NCI-H2081 treated with DMSO at 0.1 percent for 48 hours (cell line): ENCODE measurements around the gene MACROD1.

Experiments used
- DNase-seq: peaks from one replicate; lab custom pipeline; 2025; lab: John Stamatoyannopoulos, UW

MACROD1 gene

GRCh38 chr11:64092111-64092760 is 73.7 kb downstream of the MACROD1 start:
- DNase-seq, result no peak

- DNase-seq, result no peak
Measured at GRCh38 chr11:64090806-64091516, 75.0 kb downstream of the MACROD1 start.

- DNase-seq, result no peak
Measured at GRCh38 chr11:64089915-64090805, 75.8 kb downstream of the MACROD1 start.

DNA sequence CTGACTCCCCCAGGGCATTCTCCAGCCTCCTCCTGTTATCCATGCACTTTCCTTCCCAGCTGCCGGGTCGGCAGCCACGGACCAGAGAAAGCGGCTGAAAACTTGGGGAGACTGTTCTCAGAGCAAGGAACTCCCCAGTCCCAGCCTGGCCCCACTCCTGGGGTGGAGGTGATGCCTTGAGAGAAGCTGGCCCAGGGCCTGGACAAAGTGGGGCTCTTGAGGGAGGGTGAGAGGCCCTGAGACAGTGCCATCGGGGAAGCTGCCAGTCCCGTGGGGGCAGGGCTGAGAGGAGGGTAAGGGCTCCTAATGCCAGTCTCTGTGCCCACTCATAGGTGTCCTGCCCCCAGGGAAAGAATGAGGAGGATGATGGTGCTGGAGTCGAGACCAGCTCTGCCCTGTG is 76.4 kb downstream of the MACROD1 start:
- no peak for DNase-seq

- DNase-seq, result no peak
Measured at GRCh38 chr11:64089027-64089360, 76.9 kb downstream of the MACROD1 start.

GRCh38 chr11:64088162-64089026 is 77.5 kb downstream of the MACROD1 start:
- no peak for DNase-seq

DNA sequence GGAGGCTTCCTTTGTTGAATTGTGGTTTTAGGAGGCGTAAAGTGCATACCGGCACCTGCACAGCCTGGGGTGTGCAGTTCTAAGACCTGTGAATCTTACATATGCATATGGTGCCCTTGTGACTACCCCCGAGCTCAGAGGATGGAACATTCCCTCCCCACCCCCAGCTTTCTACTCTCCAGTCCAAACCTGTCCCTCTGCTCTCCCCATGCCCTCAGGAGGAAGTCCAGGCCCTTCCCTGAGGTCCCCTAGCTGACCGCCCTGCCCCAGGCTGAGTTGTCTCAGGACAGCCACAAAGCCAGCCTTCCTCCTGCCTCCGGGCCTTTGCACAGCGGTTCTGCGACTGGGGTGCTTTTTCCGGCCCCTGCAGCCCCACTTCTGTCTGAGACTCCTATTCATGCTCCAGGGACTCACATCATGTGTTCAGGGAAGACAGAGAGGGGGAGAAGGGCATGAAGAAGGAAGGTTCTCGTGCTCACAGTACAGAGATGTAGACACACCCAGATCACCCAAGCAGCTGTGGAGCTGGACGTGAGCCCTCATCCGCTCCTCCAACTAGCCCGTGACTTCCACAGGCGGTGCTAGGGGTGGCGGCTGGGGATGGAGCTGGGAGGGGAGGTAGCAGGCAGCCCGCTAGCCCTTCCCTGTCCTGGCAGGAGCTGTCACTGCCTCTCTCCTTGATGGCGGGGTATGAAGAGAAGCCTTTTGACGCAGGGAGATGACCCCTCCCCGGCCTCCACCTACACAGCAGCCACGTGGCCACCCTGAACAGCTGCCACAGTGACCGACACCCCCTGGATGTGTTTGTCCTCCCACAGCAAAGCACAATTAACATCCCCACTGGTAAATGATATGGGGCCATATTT is 79.4 kb downstream of the MACROD1 start:
- DNase-seq, result peak; percentile 53

DNA sequence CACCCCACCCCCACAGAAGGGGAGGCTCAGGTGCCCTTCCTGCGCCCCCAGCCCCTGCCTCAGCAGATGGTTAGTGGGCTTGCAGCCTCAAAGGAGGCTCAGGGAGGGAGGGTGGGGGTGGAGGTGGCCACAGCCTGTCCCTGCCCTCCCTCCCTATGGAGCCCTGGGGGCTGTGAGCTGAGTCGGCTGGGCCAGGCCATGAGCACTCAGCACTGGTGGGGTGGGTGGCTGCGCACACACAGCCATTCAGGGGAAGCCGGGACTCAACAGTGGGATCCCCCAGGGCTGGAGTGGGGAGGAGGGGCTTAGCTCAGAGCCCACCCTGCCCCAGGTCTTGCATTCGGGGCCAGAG is 80.0 kb downstream of the MACROD1 start:
- no peak for DNase-seq

- no peak for DNase-seq
Measured at GRCh38 chr11:64084951-64085710, 80.8 kb downstream of the MACROD1 start.

GRCh38 chr11:64084146-64084950 is 81.6 kb downstream of the MACROD1 start:
- no peak for DNase-seq

GRCh38 chr11:64083398-64084080 is 82.4 kb downstream of the MACROD1 start:
- DNase-seq, result no peak

- peak; percentile 93 for DNase-seq
Measured at GRCh38 chr11:64081745-64082442, 84.0 kb downstream of the MACROD1 start.

DNA sequence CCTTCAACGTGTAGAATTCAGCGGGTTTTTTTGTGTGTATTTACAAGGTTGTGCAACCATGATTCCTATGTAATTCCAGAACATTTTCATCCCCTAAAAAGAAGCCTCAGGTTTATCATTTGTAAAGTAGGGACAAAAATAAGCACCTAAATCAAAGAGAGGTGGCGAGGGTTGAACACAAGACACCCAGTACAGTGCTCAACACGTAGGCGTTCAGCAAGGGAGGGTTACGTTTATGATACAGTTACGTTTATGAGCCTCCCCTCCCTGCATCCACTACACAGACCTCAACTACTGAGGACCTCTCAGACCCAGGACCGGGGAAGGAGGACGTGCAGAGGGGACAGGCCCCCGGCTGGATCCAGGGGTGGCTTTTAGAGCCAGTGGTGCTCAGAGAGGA is 85.5 kb downstream of the MACROD1 start:
- DNase-seq, result no peak

DNA sequence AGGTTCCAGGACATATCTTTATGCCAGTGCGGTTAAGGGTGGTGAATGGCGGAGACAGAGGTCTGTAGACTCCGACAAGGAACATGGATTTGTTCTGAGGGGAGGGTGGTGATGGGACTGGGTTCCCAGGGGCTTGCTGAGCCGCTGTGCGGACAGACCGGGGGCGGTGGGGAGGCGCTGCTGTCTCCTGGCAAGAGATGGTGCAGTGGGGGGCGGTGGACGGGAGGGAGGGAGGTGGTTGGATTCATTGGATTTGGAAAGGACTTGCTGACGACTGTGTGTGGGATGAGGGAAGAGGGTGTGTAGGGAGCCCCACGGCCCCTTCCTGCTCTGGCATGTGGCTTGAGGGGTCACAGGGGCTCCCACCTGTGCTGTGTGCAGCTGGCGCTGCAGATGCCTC is 87.0 kb downstream of the MACROD1 start:
- no peak for DNase-seq

DNA sequence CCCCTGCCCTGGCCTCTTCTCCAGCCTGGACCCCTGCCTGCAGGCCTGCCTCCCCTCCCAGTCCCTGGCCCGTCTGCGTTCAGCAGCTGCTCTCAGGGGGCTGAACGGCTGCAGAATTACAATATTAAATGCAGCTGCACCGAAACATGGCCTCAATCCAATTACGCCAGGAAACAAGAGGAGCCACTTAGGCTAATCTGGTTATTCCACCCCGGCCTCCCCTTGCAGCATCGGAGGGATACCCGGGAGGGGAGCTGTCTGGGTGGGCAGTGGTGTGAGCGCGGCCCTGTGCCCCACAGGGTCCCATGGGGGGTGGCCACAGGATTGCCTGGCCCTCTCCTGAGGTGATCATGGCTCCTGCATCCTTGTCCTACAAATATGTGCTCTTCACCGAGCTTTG is 87.6 kb downstream of the MACROD1 start:
- peak; percentile 60 for DNase-seq

GRCh38 chr11:64077607-64078006 is 88.3 kb downstream of the MACROD1 start:
- DNase-seq, result no peak

- no peak for DNase-seq
Measured at GRCh38 chr11:64076758-64077157, 89.2 kb downstream of the MACROD1 start.

DNA sequence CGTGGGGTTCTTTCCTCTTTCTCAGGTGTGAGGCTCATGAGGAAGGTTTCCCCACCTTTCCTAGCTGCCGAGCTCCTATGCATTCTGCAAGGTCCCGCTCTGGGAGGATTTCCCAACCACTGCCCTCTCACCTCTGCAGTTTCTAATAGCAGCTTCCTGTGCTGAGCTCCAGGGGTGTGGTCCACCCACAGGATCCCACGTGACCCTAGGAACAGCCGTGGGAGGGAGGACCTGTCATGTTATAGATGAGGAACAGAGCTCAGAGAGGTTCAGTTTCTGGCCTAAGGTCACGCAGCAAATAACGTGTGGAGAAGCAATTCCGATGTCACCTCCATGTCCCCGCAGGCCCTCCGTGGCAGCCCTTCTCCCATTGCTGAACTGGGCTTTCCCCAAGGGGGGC is 91.7 kb downstream of the MACROD1 start:
- DNase-seq, result no peak
